ENCODE measurements around the gene DPH3. TPM values are rescaled to one million over a fixed set of nuclear protein-coding genes. Genes with fewer than 3 reads are reported as not detected.

DPH3 gene
- total RNA-seq, 1 donor from 2014 or later: 61.5 TPM

DNA sequence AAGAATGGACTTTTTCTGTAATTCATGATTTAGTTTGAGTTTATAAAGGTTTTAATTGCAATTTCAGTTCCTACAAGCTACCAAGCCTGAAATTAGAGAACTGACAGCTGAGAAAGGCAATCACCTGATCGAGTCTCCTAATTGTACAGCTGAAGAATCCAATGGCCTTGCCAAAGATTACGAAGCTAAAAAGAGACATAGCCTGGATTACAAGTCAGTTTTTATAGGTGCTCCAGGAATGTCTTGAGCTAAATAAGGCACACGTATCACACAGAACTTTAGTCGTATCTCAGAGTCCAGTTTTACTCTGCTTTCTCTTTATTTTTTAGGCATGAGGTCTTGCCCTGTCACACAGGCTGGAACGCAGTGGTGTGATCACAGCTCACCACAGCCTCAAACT is 6.6 kb downstream of the DPH3 start:
- Histone ChIP-seq H3K27ac (ENCODE audit: low read depth, low read length) (no peak overlapping the region), H3K4me2 (ENCODE audit: low read length) (no peak overlapping the region), H4K20me1 (ENCODE audit: insufficient read depth, low read length) (peaks cover 23% of the 10 kb centered on the region), H2AFZ (ENCODE audit: low read depth, low read length) (no peak overlapping the region), H3K36me3 (ENCODE audit: insufficient read depth, low read length) (peaks cover 13% of the 10 kb centered on the region), H3K79me2 (ENCODE audit: insufficient read depth, low read length) (peaks cover 24% of the 10 kb centered on the region), H3K4me1 (ENCODE audit: insufficient read depth, low read length) (no peaks in the 10 kb centered on the region), H3K27me3 (ENCODE audit: insufficient read depth, low read length) (no peaks in the 10 kb centered on the region), H3K4me3 (ENCODE audit: insufficient read depth, low read depth, low read length) (no peak overlapping the region), H3K9me3 (ENCODE audit: insufficient read depth, low read depth, low read length) (no peaks in the 10 kb centered on the region), H3K9ac (ENCODE audit: low read length) (no peak overlapping the region)
- Mint-ChIP-seq H3K4me1 (ENCODE audit: low read depth, unreplicated experiment) (no peaks in the 10 kb centered on the region), H3K9me3 (ENCODE audit: unreplicated experiment) (no peaks in the 10 kb centered on the region), H3K27ac (ENCODE audit: unreplicated experiment) (no peak overlapping the region), H3K27me3 (ENCODE audit: low read depth, unreplicated experiment) (no peaks in the 10 kb centered on the region), H3K4me3 (ENCODE audit: unreplicated experiment) (no peak overlapping the region), H3K36me3 (ENCODE audit: low read depth, unreplicated experiment) (peaks cover 7% of the 10 kb centered on the region)
- no peak for TF ChIP-seq CTCF (IDR thresholded peaks at IDR 0.05; ENCODE audit: insufficient read depth, low read depth, low read length)
- TF ChIP-seq EZH2 (IDR thresholded peaks at IDR 0.05; ENCODE audit: insufficient read depth, low read length): no peak
- no peak for DNase-seq (ENCODE audit: low read depth)
- no peak for FAIRE-seq

- Mint-ChIP-seq H3K4me3 (ENCODE audit: unreplicated experiment) (no peak overlapping the region), H3K27me3 (ENCODE audit: low read depth, unreplicated experiment) (no peaks in the 10 kb centered on the region), H3K27ac (ENCODE audit: unreplicated experiment) (no peak overlapping the region), H3K9me3 (ENCODE audit: unreplicated experiment) (no peaks in the 10 kb centered on the region), H3K4me1 (ENCODE audit: low read depth, unreplicated experiment) (no peaks in the 10 kb centered on the region), H3K36me3 (ENCODE audit: low read depth, unreplicated experiment) (peaks cover 7% of the 10 kb centered on the region)
- Histone ChIP-seq H3K79me2 (ENCODE audit: insufficient read depth, low read length) (peaks cover 15% of the 10 kb centered on the region), H4K20me1 (ENCODE audit: insufficient read depth, low read length) (peaks cover 17% of the 10 kb centered on the region), H3K27me3 (ENCODE audit: insufficient read depth, low read length) (no peaks in the 10 kb centered on the region), H3K4me1 (ENCODE audit: insufficient read depth, low read length) (no peaks in the 10 kb centered on the region), H3K9ac (ENCODE audit: low read length) (no peak overlapping the region), H3K36me3 (ENCODE audit: insufficient read depth, low read length) (peaks cover 13% of the 10 kb centered on the region), H3K4me2 (ENCODE audit: low read length) (no peak overlapping the region), H3K4me3 (ENCODE audit: insufficient read depth, low read depth, low read length) (no peak overlapping the region), H2AFZ (ENCODE audit: low read depth, low read length) (no peak overlapping the region), H3K9me3 (ENCODE audit: insufficient read depth, low read depth, low read length) (no peaks in the 10 kb centered on the region), H3K27ac (ENCODE audit: low read depth, low read length) (no peak overlapping the region)
- no peak for TF ChIP-seq CTCF (IDR thresholded peaks at IDR 0.05; ENCODE audit: insufficient read depth, low read depth, low read length)
- TF ChIP-seq EZH2 (IDR thresholded peaks at IDR 0.05; ENCODE audit: insufficient read depth, low read length): no peak
- DNase-seq (ENCODE audit: low read depth) (no peak), FAIRE-seq (no peak)
Measured at GRCh38 chr3:16257309-16257708, 7.4 kb downstream of the DPH3 start.

GRCh38 chr3:16255726-16256125 is 9.0 kb downstream of the DPH3 start:
- Mint-ChIP-seq H3K4me1 (ENCODE audit: low read depth, unreplicated experiment) (no peaks in the 10 kb centered on the region), H3K9me3 (ENCODE audit: unreplicated experiment) (no peaks in the 10 kb centered on the region), H3K27me3 (ENCODE audit: low read depth, unreplicated experiment) (no peaks in the 10 kb centered on the region), H3K36me3 (ENCODE audit: low read depth, unreplicated experiment) (peaks cover 7% of the 10 kb centered on the region), H3K4me3 (ENCODE audit: unreplicated experiment) (no peak overlapping the region), H3K27ac (ENCODE audit: unreplicated experiment) (no peak overlapping the region)
- H3K4me1 ChIP-seq (ENCODE audit: insufficient read depth, low read length): no peaks in the 10 kb centered on the region
- H3K4me3 ChIP-seq (ENCODE audit: insufficient read depth, low read depth, low read length): no peak overlapping the region
- no peak for DNase-seq (ENCODE audit: low read depth)
- no peak overlapping the region for H2AFZ ChIP-seq (ENCODE audit: low read depth, low read length)
- H3K27ac ChIP-seq (ENCODE audit: low read depth, low read length): no peak overlapping the region
- H3K9me3 ChIP-seq (ENCODE audit: insufficient read depth, low read depth, low read length): no peaks in the 10 kb centered on the region
- TF ChIP-seq EZH2 (IDR thresholded peaks at IDR 0.05; ENCODE audit: insufficient read depth, low read length) (no peak), CTCF (IDR thresholded peaks at IDR 0.05; ENCODE audit: insufficient read depth, low read depth, low read length) (no peak)
- H3K9ac ChIP-seq (ENCODE audit: low read length): no peak overlapping the region
- no peak for FAIRE-seq
- peaks cover 13% of the 10 kb centered on the region for H3K36me3 ChIP-seq (ENCODE audit: insufficient read depth, low read length)
- peaks cover 4% of the 10 kb centered on the region for H4K20me1 ChIP-seq (ENCODE audit: insufficient read depth, low read length)
- no peak overlapping the region for H3K4me2 ChIP-seq (ENCODE audit: low read length)
- H3K27me3 ChIP-seq (ENCODE audit: insufficient read depth, low read length): no peaks in the 10 kb centered on the region
- H3K79me2 ChIP-seq (ENCODE audit: insufficient read depth, low read length): no peaks in the 10 kb centered on the region
